GM18511 (cell line): ENCODE measurements around the gene KDM4D.
"Not testable (repeated sequence)": the region's sequence is repeated elsewhere in the genome, so short reads cannot be mapped to it uniquely, and the experiment has no call there.

Experiments used
- ATAC-seq: cut with Tn5 transposase; IDR thresholded peaks from one replicate; pipeline ENCODE4 v1.9.1; 2021; ENCODE audit warnings: mild to moderate bottlenecking, moderate library complexity; ENCODE audit not compliant: unreplicated experiment

Gene KDM4D

GRCh38 chr11:94973099-94973968, at the start of gene KDM4D, which contains the start of gene CWC15:
TSS of gene KDM4D (plus strand) at chr11:94973709. CDS start at chr11:94997373, 23,664 bp downstream.
TSS of gene CWC15 (minus strand) at chr11:94973556. CDS start at chr11:94972185, 1,371 bp downstream.
- ATAC-seq = peak; percentile 100

- no peak for ATAC-seq
Measured at GRCh38 chr11:94924171-94924572, 49.3 kb upstream of the KDM4D start.

GRCh38 chr11:94924612-94925011, 48.9 kb upstream of the KDM4D start:
- ATAC-seq = no peak

- peak; percentile 65 for ATAC-seq
Measured at GRCh38 chr11:94925422-94926270, 47.9 kb upstream of the KDM4D start.

- no peak for ATAC-seq
Measured at GRCh38 chr11:94926271-94926625, 47.3 kb upstream of the KDM4D start.

- no peak for ATAC-seq
Measured at GRCh38 chr11:94926698-94927237, 46.7 kb upstream of the KDM4D start.

GRCh38 chr11:94928117-94928990, 45.2 kb upstream of the KDM4D start:
- no peak for ATAC-seq

GRCh38 chr11:94932072-94932471, 41.4 kb upstream of the KDM4D start:
- not testable (repeated sequence) for ATAC-seq

GRCh38 chr11:94932503-94932902, 41.0 kb upstream of the KDM4D start:
- ATAC-seq = no peak

- ATAC-seq = no peak
Measured at GRCh38 chr11:94933223-94934130, 40.0 kb upstream of the KDM4D start.

- ATAC-seq = no peak
Measured at GRCh38 chr11:94934362-94934761, 39.1 kb upstream of the KDM4D start.

GRCh38 chr11:94934846-94935245, 38.7 kb upstream of the KDM4D start:
- no peak for ATAC-seq

GRCh38 chr11:94938095-94939055, 35.1 kb upstream of the KDM4D start:
- no peak for ATAC-seq

GRCh38 chr11:94939346-94939745, 34.2 kb upstream of the KDM4D start:
- ATAC-seq = no peak

GRCh38 chr11:94941131-94941530, 32.4 kb upstream of the KDM4D start:
- ATAC-seq = no peak

- ATAC-seq = peak; percentile 76
Measured at GRCh38 chr11:94946812-94947211, 26.7 kb upstream of the KDM4D start.

- ATAC-seq = no peak
Measured at GRCh38 chr11:94948070-94948617, 25.4 kb upstream of the KDM4D start.

- no peak for ATAC-seq
Measured at GRCh38 chr11:94954753-94955152, 18.8 kb upstream of the KDM4D start.
